Germinal center (tissue), 1 donor: ENCODE results near the gene PARD3.

Experiments
- DNase-seq: peaks from one replicate; pipeline ENCODE4 v3.0.0; 2012; ENCODE audit warnings: mixed read lengths, low spot score

The PARD3 gene

DNA sequence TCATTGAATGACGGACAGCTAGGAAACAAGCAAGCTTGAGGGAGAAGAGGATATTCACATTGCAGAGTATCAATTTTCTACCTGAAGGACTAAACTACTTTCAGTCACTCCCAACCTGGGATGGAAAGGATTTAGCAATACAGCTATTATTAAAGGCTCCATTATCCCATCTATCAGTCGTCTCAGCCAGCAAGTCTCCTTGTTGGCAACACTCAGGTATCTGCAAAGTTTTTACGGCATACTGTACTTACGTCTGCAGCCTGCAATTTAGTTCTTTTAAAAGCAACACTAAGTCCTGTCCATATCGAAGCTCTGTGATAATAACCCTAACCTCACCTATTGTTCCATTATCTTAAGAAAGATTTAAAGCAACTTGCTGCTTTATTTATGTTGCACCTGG lies 689.4 kb downstream of the PARD3 start:
- DNase-seq: no peak

DNA sequence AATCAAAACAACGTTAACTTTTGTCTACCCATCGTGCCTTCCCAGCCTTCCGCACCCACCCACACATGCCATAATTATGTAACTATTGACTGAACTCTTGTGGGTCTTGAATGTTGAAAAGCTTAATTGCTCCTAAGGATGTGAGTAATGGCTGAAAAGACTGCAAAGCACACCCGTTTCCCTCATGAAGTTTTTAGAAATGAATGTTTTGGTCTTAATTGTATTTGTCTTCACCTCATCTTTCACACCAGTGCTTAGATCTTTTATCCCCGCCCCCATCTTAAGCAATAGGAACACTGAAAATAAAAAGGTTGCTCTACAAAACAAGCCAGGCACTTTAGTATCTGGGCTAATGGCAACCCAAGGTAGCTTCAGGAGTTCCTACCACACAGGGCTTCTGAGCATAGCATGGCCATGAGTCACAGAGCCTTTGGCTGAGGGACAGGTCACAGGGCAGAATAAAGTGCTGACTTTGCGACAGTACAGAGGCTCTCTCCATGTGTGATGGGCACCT lies 690.5 kb downstream of the PARD3 start:
- no peak for DNase-seq

DNA sequence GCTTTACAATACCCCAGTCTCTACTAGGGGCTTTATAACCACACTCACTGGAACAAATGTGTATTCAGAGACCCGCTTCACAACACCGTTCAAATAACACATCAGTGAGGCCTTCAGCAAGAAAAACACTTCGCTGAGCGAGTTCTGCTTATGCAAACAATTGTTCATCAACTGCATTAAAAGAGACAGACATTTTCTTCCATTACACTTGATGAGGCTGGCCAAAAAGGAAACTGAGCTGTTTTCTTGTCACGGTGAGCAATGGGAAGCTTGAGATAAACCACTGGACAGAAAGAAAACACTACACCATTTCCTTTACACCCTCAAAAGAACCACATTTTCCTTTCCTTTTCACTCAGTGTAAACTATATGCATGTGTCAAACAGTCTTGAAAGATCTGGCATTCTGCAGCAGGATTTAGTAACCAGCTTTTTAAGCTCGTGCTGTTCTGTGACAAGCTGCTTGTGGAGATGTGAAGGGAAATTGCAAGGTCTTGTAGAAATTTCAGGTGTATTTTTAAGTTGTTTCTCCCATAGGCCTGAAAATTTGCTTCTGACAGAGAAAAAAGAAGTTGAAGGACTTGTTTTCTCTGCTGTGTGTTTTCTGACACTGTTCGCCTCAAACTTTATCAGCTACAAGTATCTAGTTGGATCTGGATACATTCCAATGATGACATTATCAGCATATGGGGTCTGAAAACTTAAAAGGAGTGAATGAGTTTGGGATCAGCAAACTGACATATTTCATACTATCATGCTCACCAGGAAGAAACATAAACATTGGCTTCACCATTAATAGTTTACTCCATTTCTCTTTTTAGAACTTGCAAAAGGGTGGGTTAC lies 693.1 kb downstream of the PARD3 start:
- DNase-seq: no peak

DNA sequence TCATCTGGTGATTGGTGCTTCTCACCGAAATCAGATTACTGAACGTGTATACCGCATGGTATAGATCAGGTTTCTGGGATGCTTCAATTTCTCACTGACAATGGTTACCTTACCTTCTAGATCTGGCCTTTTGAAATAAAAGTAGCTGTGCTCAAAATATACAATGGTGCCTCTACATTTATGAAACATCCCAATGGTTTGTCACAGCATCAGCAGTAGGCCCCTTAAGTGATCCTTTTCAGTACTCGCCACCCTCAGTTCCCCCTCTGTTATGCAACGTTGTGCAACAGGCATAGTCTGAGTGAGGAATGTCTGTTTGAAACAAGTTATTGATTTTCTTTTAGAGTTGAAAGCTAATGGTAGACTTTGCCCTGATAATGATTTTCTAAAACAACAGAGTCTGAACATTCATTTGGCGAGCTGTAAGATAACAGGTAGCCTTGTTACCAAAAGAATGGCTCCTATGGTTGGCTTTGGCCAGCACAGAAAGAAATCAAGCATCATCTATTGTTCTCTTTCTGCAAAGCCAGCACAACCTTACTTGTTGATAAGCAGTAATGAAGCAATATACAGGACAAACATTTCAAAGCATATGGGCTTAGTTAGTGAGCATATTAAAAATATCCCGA lies 693.9 kb downstream of the PARD3 start:
- DNase-seq: no peak

DNA sequence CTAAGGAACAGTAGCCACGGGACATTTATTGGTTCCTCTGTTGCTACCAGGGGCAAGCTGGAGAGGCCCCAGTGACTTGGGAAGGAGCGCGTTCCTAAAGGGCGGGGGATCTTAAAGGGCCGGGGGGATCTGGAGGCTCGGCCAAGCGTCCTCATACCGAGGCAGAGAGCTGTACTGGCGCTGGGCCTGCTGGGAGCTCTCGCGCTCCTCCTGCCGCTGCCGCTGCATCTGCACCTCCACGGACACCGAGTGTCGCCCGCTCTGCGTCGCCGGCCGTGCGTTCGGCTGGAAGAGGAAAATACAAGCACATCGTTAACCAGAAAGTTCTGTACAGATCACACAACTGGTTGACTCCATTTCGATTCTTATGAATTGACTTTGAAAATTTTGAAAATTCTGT lies 695.6 kb downstream of the PARD3 start:
- DNase-seq: no peak

DNA sequence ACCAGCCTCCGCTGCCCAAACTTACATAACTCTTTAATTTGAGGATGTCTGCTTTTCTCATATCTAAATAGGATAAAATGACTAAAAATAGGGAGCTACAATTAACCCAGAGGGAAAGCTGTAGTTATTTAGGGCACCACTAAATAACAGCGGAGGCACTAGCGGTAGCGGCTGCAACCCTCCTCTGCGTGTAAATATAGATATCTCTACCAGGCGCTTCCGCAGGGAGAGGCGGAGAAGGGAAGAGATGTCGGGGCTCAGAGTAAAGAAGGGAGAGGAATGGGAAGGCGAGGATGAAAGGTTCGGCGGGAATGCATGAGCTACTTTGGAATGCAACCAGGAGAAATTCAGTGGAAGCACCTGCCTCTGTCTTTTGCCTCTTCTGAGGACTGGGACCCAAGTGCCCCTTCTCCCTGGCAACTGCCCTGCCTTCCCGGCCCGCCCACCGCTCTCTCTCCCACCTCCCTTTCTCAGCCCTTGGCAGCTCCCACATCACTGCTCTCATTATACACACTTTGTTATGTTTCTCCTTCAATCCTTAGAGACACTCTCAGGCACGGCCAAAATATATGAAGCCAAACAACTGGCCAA lies 698.3 kb downstream of the PARD3 start:
- no peak for DNase-seq

DNA sequence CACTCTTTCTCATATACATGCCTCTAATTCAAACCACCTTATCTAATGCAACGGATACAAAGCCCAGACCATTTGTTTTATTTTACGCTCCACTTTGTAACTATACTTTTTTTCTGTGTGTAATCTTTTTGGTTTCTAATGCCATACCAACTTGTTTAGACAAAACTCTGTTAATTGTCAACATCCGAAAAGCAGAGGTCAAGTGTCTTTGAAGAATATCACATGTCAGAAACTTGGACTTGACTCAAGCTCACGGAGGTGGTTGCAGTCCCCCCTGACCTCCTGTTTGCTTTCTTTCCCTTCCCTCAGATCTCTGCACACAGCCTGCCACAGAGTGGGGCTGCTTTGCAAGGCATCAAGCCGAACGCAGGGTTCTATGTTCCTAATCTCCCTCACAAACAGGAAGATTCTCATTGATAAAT lies 698.9 kb downstream of the PARD3 start:
- no peak for DNase-seq

DNA sequence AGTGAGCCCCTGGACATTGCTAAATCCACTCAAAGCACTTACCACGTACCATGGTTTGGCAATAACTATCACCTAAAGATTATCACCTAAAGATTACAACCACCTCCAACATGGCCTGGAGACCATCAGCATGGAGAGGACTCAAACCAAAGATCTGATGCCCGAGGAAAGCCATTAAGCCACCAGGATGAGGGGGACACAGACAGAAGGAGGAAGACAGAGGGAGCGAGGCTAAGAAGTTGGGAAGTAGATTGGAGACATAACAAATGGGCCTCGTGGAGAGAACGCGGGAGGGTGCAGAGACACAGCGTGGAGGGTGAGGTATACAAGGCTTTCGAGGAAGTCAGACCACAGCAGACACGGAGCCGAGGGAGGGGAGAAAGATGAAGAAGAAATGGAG lies 700.2 kb downstream of the PARD3 start:
- DNase-seq: no peak

DNA sequence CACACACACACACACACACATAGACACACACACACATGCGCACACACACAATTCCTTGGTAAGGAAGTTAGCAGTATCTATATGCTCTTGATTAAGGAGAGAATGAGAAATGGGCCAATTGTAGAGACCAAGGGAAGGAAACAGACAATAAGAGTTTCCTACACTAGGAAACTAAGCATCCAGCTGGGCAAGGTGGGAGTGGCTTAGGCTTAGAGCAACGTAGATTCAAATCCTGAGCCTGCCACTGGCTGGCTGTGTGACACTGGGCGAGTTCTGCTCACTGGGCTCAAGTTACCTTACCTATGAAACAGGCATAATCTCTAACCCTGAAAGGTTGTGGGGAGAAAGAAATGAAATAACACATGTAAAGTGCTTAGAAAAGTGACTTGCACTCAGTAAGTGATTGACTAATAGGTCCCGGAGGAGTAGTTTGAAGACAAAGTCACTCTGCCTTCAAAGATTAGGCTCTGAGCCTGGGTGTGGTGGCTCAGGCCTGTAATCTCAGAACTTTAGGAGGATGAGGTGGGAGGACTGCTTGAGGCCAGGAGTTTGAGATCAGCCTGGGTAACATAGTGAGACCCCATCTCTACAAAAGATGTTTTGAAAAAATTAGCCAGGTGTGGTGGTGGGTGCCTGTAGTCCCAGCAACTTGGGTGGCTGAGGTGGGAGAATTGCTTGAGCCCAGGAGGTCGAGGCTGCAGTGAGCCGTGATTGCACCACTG lies 701.4 kb downstream of the PARD3 start:
- no peak for DNase-seq

DNA sequence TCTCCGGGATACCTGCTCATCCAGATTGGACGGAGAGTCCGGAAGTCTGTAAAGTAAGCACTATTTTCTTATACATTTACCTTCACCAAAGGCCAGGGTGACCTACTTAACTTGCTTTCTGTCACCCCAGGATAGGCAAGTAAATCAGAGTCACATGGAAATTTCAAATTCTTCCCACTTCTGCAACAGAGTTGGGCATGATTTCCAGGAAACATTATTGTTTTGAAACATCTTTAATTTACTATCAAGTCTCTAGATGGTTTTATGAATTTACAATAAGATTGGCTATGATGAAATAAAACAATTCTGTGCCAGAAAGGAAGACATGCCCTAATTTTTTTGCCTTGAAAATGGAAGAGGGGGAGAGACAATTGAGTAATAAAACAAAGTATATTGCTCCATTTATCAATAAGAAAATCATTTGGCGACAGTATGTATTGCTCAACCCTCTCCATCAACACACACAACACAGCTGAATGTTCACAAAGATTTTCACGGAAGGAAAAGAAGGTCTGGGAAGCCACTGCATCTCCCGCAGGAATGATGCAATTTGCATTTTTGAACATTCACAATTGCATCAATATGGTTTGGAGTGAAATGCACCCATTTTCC lies 702.8 kb downstream of the PARD3 start:
- no peak for DNase-seq

DNA sequence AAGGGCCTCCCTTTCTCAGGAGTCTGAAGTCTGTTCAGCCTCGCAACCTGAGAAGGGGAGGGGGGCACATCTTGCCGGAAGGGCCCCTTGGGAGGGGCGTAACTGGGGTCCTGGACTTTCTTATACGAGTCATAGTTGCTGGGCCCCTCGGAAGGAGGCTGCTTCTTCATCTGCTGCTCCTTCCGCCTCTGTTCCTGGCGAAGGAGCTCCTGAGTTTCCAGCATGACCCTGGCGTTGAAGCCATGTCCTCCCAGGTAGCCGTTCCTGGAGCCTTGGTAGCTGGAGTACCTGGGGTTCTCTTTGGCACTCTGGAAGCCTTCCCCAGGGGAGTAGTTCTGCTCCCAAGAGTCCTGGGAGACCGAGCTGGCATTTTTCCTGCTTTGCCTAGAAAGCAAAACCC lies 703.9 kb downstream of the PARD3 start:
- no peak for DNase-seq

DNA sequence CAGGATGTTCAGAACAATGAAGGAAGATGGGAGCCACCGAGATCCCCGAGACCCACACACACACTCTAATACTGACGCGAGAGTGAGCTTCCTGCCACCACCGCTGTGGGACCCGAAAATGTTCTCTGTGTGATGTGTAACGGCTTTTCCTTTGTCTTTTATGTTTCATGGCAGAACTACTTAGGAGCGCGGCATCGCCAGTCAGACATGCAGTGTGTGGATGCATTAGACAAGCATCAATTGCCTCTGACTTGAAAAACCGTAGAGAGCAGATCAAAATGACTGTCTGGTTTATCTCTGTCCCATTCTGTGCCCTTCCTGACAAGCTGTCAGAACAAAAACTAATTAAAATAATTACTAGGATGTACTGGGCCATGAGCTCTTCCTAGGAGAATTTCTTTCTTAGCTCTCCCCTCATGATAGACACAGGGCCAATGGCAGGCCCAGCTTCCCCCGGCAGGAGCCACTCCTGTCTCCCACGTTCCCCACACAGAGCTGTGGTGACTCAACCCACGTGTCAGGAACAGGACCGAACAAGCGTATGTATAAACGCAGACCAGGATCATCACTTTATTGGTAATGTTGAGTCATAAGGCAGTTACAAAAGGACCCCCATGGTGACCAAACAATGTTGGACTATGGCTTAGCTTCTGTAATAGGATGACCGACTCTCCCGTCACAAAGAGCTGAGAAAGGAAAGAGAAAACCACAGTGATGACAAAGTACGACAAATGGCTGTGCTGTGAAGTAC lies 705.0 kb downstream of the PARD3 start:
- DNase-seq: no peak

DNA sequence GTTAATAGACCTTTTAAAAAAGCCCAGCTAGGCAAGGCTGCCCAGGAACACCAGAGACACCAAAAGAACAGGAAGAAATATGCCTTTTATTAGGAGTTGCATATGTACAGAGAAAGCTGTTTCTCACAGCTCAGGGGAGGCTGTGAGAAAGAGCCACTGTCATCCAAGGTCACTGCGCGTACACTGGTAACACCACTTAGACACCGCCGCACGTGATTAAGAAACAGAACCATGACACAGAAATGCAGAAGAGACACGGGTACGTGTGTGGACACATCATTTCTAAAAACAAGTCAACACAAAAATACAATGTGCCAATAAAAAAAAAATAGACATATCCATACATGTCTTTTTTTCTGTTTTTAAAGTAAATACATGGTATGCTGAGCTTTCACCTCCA lies 705.6 kb downstream of the PARD3 start:
- DNase-seq: no peak

DNA sequence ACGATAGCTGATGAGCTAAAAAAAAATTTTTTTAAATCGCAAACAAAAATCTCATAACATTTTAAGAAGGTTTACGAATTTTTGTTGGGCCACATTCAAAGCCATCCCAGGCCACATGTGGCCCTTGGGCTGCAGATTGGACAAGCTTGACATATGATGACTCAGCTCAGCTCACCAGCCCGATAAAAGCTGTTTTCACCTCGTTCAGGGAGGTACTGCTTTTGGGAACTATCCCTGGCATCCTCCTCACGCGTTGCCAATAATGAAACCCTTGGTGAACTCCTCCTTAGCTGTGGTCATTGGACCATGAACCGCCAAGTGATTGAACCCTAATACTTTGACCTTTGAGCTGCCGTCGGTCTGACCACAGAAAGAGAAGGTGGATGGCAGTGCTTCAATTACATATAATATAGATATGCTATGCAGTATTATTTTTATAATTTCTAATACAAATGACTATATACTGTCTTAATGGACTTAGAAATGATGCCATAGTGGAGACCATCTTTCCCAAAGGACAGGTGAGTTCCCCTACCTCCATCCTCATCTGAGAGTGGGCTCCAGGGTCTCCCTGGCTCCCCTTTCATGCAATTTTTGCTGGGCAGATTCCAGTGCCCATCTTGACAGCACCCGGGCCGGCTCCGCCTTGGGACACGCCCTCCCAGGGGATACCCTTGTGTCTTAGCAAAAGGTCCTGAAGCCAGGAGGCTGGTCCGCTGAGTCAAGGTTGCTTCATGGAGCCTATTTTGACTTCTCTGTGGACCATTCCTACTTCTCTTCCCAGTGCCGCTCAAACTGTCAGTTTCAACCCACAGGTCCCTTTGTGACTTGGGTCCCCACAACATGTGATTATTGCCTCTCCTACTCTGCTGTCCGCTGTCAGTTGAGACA lies 707.2 kb downstream of the PARD3 start:
- no peak for DNase-seq

DNA sequence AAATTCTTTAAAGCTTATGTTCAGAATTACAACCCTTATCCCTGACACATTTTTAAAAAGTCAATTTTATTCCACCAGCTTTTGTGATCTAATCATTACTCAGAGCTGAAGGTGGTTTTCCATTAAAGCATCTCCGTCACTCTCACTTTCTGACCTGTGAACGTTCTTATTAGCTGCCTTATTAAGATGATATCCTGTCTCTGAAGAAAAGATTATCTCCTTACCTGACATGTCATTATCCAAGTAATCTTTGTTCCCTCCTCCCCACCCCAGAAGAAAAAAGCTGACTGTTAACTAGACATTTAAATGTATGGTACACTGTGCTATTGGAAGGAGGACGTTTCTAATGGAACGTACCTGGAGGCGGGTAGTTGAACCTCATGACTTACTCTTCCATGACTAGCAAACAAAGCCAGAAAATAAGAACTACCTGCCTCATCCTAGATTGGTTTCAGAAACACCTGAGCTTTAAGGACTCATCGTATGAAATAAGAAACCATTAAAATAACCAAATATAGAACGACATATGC lies 708.7 kb downstream of the PARD3 start:
- no peak for DNase-seq

DNA sequence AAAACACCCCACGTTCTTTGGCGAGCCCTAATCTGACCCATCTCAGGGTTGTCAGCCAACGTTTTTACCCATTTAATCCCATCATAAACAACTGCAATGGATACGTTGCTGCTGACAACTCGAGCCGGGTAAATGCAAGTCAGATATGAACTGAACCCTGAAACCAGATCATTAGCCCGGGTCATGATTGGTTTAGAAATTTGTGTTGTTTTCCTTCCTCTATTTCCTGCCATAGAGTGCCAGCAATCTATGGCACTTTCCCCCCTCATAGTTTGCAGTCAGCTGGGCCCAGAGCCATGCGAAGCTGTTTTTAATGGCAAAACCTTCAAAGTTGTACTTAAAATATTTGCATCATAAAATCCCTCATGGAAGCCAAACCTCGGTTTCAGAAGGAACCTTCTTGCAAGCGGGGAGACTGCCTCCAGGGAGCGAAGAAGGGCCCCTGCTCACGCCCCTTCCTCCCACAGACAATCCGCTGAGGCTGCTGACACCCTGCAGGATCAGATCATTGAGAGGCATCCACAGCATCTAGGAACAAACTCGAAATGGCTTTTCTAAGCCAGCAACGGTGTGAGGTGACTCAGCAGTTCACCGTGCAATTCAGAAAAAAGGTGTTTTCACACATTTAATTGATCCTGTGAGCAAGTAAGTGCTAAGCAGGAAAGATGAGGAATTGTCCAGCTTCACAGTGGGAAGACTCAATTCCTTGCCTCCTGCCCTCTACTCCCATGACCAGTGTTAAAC lies 710.1 kb downstream of the PARD3 start:
- DNase-seq: no peak

DNA sequence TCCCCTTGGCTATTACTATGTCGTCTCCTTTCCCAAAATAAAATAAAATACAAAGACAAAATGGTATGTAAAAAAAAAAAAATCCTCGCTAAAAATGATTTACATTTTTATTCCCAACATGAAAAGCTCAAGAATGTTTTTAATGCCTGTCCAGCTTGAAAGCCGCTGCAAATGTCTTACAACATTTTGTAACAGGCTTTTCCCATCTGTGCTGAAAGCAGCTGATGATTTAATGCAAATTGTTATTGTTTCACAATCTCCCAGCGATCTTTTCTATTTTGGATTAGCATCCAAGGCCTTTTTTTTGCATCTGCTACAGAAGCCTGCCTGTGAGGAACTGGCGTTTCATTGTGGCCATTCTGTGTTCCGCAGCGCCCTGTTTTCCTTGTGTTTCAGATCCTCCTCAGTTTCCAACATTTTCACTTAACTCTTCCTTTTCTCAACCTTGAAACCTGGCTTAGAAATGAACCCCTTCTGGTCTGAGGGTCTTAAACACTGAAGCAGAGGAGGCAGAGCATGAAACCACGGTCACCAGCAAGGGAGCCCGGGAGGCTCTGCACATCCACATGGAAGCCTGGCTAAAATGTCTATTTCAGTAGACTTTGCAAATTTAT lies 712.1 kb downstream of the PARD3 start:
- DNase-seq: no peak

DNA sequence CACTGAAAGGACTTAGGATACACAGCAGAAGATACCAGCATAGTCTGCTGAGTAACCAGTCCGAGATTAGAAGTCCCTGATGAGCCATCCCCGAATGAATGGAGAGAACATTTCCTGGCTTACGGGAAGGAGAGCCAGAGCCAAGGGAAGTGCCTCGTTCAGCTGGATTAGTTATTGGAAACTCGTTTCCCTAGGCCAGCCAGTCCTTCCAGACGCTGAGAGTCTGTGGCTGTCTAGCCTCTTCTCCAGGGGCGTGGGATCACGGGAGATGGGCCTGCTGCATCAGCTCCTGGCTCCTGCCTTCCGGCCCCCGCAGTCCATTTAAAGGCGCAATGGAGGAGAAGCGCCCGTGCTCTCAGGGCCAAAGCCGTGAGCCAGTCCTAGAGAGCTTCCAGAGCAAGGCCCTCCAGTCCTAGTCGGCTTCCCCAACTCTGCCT lies 712.8 kb downstream of the PARD3 start:
- no peak for DNase-seq

DNA sequence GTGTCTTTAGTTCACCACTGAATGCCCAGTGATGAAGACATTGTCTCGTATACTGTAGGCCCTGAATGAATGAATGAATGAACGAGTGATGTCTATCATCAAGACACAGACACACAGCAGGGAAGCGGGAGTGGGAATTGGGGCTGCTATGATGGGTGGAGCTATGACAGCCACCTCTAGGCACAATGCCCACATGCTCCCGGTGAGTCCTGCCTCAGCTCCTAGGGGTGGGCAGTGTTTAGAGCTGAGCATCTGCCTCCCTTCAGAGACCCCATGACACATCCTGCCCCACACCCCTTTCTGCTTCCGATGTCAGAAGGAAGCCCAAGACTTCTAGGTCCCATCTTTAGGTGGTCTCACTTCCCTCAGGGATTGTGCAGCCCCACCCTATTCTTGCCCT lies 714.1 kb downstream of the PARD3 start:
- DNase-seq: no peak
